ENCODE measurements around the gene CPLX3.
A peak's percentile ranks its signal among the peaks of the same experiment; 100 is the strongest.

CPLX3 gene

DNA sequence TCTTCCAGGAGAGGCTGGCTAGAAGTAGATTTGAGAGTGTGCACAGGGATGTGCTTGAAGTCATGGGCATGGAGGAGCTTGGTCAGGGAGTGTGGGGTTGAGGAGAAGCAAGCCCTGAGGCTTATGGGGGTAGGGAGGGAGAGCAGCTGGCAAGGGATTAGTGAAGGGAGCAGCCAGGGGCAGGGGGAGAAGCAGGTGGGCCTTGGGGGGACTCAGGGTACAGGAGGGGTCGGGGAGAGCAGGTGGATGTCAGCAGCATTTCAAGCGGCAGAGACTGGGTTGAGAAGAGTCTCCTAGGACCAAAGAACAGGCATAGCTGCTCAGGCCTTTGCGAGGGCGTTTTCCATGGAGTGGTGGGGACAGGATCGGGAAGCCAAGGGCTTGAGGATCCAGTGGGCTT lies 17.2 kb upstream of the CPLX3 start:
- DNase-seq (ENCODE audit: extremely low read depth, low read depth) = no peak

DNA sequence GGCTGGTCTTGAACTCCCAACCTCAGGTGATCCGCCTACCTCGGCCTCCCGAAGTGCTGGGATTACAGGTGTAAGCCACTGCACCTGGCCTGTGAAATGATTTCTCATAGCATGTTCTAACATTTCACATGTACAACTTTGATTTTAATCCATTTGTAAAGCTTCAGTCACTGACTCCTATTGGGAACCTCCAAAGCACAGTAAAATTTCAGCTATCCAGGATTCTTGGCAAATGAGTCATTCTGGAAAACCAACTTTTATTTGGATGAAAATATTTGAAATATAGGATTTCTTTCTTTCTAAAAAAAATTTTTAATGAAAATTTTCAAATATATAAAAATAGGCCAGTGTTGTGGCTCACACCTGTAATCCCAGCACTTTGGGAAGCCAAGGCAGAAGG lies 16.5 kb upstream of the CPLX3 start:
- DNase-seq (ENCODE audit: extremely low read depth, low read depth) = no peak

More for the DNA sequence above, 17.2 kb upstream of the CPLX3 start:
- TF ChIP-seq, protein P1, sequence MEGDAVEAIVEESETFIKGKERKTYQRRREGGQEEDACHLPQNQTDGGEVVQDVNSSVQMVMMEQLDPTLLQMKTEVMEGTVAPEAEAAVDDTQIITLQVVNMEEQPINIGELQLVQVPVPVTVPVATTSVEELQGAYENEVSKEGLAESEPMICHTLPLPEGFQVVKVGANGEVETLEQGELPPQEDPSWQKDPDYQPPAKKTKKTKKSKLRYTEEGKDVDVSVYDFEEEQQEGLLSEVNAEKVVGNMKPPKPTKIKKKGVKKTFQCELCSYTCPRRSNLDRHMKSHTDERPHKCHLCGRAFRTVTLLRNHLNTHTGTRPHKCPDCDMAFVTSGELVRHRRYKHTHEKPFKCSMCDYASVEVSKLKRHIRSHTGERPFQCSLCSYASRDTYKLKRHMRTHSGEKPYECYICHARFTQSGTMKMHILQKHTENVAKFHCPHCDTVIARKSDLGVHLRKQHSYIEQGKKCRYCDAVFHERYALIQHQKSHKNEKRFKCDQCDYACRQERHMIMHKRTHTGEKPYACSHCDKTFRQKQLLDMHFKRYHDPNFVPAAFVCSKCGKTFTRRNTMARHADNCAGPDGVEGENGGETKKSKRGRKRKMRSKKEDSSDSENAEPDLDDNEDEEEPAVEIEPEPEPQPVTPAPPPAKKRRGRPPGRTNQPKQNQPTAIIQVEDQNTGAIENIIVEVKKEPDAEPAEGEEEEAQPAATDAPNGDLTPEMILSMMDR (IDR thresholded peaks at IDR 0.05; ENCODE audit: low read depth, low read length) = no peak

DNA sequence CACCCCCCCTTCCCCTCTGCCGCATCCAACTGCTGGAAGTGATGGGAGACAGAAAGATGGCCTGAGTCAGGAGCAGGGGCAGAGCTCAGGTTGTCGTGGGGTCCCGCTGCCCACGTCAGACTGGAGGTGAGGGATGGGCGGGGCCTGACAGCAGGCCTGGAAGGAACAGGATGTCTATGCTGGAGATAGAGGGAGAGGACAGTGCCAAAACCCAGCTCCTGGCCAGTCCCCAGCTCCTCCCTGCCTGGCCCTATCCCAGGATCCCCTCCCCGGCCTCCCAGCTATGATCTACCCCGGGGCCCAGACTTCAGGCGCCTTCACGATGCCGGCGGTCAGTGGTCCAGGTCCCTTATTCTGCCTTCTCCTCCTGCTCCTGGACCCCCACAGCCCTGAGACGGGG lies 13.9 kb upstream of the CPLX3 start, which contains the start of gene LMAN1L:
LMAN1L (plus strand) TSS at position 303 of the 400 bp plus-strand sequence; CDS start at position 323, 20 bp downstream.
- TF ChIP-seq, protein P1 (IDR thresholded peaks at IDR 0.05; ENCODE audit: low read depth, low read length) = no peak
- DNase-seq (ENCODE audit: extremely low read depth, low read depth) = no peak

More for the DNA sequence above, 16.5 kb upstream of the CPLX3 start:
- TF ChIP-seq, protein P1 (IDR thresholded peaks at IDR 0.05; ENCODE audit: low read depth, low read length) = no peak

DNA sequence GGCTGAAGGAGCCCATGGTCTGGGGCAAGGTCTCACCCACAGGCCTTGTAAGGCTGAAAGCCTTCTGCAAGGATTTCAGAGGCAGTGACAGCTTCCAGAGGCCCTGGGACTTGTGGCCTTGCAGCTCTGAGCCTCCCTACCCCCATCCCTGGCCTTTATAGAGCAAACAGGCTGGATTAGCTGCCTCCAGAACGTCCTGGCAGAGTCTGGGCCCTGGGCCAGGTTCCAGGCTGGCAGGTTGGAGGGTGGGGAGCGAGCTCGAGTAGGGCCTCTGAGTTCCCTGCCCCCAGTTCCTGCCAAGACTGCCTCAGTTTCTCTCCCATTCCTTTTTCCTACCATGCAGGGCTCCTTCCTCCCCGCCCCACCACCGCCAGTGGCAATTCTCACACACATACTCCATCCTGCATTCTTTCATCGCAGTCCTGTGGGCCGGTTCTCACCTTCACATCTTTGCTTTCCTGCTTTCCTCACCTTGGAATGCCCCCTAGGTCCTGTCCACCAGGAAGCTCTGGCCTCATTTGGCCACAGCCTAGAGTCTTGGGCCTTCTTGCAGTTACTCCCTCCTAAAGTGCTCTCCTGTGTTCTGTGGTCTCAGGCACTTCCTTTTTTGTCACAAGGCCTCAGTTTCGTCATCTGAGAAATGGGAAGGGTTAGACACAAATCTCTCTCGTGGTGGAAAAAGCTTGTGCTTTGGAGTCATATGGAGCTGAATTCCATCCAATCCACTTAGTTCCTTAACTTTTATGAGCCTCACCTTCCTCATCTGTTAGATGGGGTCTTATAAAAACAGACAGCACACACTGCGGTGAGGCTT lies 11.1 kb upstream of the CPLX3 start:
- TF ChIP-seq, protein P1 (IDR thresholded peaks at IDR 0.05; ENCODE audit: low read depth, low read length) = no peak
- DNase-seq (ENCODE audit: extremely low read depth, low read depth) = no peak

DNA sequence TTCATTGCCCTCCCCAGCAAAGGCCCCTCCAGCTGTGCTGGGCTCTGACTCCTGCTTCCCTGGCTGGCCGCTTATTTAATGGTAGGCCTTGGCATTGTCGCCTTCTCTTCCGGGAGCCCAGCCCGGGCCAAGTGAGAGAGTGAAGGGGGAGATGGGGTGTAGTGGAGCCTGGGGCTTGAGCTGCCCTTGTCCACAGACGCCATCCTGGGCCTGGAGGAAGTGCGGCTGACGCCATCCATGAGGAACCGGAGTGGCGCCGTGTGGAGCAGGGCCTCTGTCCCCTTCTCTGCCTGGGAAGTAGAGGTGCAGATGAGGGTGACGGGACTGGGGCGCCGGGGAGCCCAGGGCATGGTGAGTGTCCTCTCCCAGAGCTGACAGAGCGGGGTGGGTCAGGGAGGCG lies 10.5 kb upstream of the CPLX3 start:
- no peak for DNase-seq (ENCODE audit: extremely low read depth, low read depth)

DNA sequence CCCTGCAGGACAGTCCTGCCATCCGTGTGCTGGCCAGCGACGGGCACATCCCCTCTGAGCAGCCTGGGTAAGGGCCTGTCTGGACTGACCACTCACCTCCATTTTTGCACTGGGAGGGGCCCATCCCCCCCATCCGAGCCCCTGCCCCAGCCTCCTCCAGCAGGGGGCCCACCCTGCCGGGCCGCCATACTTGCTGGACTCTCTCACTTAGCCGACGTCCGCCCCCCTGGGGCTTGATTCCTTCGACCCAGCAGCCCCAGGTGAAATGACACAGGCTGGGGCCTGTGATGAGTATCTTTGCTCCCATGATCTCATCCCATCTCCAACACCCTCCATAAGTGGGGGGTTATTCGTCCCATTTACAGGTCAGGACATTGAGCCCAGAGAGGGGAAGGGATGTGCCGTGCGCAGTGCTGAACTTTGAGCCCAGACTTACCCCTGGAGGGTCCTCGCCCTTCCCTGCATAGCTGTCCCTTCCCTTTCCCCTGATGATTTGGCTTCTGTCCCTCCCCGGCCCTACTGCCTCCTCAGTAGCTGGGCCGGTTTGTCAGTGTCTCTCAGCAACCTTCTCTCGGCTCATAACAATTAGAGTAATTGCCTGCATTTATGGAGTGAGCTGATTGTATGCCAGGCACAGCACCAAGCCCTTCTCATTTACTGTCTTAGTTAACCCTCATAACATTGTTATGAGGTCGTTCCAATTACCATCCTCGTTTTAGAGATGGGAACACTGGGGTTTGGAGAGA lies 9.6 kb upstream of the CPLX3 start:
- TF ChIP-seq, protein P1 (IDR thresholded peaks at IDR 0.05; ENCODE audit: low read depth, low read length) = no peak

More for the DNA sequence above, 10.5 kb upstream of the CPLX3 start:
- TF ChIP-seq, protein P1 (IDR thresholded peaks at IDR 0.05; ENCODE audit: low read depth, low read length) = no peak

DNA sequence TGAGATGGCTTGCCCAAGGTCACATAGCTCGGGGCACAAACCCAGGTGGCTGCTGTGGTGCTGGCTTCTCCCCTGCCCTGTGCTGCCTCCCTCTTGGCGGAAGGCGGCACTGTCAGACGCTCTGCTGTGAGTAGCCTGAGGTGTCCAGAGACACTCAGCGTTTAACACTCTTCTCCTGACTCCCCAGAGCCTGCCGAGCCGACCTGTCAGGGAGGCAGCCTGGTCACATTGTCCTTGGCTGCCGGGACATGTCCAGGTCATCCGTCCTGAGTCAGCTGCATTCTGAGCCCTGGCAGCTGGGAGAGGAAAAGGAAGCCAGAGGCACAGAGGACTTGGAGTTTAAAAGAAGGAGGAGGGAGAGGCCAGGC lies 9.1 kb upstream of the CPLX3 start:
- TF ChIP-seq, protein P1 (IDR thresholded peaks at IDR 0.05; ENCODE audit: low read depth, low read length) = peak; percentile 20
- DNase-seq (ENCODE audit: extremely low read depth, low read depth) = no peak

More for the DNA sequence above, 9.6 kb upstream of the CPLX3 start:
- DNase-seq (ENCODE audit: extremely low read depth, low read depth) = no peak
